Activated CD8-positive, alpha-beta memory T cell treated with anti-CD3 and anti-CD28 coated beads for 48 hours (primary cell): ENCODE measurements around the gene DCTN4.
A peak's percentile ranks its signal among the peaks of the same experiment; 100 is the strongest.

Experiments
- DNase-seq, 3 experiments: peaks; one replicate each; pipeline ENCODE4 v3.0.0-alpha.2; 2020; ENCODE audit warnings: low read depth in 2 of 3, low spot score in 2 of 3

Gene DCTN4

DNA sequence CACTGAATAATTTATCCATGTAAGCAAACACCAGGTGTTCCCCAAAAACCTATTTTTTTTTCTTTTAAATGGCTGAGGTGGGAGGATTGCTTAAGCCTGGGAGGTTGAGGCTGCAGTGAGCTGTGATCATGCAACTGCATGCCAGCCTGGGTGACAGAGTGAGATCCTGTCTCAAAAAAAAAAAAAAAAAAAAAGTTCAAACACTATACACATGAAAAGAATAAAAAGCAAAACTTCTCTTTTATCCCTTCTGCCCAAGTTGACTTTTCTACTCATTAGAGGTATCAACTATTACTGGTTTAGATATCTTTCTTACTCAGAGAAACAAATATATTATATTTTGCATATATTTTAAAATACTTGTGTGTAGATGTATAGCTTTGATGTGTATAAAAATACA lies 17.8 kb downstream of the DCTN4 start:
- no peak for DNase-seq

DNA sequence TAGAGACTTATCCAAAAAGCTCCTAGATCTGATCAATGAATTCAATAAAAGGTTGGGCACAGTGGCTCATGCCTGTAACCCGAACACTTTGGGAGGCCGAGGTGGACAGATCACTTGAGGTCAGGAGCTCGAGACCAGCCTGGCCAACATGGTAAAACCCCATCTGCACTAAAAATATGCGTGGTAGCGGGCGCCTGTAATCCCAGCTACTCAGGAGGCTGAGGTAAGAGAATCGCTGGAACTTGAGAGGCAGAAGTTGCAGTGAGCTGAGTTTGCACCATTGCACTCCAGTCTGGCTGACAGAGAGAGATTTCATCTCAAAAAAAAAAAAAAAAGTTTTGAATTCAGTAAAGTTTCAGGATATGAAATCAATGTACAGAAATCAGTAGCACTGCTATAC lies 20.0 kb downstream of the DCTN4 start:
- no peak for DNase-seq

DNA sequence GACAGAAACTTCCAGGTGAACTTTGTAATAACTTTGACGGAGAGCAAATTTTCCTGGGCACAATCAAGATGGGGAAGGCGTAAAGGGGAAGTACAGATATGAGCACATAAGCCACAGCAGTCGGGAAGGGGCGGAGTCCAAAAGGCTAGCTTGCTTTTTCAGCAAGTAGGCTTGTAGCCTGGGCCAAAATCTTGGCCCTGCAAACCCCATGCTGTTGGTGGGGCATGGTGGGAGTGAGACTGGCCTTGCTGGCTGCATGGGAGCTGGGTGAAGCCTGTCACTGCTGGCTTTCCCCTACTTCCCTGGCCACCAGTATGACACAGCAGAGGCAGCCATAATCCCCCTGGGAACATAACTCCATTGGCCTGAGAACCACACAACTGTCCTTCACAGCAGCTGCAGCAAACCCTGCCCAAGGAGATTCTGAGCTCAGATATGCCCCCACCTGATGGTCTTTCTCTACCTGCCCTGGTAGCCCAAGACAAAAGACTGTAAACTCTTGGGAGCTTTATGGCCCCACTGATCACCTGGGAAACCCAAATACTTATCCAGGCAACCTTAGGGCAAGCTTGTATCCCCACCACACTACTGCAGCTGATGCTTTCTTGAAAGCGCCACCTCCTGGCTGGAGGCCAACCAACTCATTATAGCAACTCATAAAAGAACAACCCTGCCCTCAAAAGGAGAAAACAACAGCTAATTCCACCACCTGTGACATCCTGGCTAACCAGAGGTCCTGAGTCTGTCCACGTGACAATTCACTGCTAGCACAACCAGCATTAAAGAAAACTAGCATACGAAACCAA lies 24.0 kb downstream of the DCTN4 start:
- DNase-seq, result no peak

DNA sequence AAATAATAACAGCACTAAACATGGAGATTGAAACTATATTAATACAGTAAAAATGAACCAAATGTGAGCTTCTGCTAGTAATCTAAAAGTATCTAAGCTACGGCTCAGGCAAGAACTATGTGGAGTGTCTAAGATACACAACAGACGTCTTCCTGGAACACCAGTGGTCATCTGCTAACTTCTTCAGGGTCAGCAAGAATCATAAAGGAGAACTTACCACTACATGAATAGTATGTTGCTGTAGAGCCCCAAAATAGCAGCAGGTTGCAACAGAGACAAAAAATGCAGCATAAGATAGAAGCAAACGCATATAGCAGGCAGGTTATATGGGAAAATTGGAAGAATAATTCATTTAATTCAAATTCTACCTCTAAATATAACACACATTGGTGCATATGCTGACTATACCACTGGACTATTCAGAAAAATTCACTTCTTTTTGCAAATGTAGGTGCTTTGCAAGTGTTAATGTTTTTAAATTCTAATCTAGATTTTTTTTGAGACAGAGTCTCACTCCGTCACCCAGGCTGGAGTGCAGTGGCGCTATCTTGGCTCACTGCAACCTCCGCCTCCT lies 27.1 kb downstream of the DCTN4 start:
- no peak for DNase-seq

DNA sequence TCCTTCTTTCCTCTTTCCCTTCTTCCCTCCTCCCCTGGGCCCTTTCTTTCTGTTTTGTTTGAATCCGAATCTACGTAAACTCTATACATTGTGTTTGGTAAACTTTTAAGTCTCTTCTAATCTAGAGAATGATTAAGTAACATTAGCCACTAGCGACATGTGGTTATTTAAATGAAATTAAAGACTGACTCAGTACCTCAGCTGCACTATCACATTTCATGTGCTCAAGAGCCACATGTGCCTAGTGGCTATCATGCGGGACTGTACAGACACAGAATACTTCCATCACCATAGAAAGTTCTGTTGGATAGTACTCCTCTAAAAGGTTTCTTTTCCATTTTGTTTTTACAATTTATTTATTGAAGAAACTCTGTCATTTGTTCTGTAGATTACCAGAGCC lies 29.0 kb downstream of the DCTN4 start:
- no peak for DNase-seq

DNA sequence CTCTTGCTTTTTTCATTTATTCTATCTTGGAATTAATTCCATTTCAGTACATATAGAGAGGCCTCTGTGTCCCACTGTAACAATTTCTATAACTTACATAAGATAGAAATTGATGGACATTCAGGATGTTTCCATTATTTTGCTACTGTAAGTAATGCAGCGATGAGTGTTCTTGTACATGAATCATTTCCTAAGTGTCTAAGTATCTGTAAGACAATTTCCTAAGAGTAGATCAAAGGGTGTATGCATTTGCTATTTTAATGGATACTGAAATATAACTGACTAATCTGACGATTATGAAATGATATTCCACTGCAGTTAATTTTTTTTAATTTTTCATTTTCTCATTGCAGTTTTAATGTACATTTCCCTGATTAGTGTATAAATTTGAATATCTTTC lies 35.0 kb downstream of the DCTN4 start:
- no peak for DNase-seq

DNA sequence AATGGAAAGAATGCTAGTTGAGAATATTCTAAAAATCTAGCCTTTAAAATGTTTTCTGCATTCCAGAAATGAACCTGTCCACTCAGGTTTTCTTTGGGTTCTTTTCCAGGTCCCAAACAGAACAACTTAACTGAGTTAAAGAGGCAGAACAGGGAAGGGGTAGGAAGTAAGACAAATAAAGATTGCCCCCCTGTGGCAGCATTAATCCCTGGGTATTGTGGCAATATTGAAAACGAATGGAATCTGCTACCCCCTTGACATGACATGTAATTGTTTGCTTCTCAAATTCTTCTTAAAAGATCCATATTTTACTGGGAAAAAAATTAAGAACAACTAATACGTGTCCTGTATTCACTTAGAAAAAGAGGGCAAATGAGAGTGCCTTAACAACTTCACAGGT lies 48.7 kb downstream of the DCTN4 start:
- DNase-seq, result no peak

DNA sequence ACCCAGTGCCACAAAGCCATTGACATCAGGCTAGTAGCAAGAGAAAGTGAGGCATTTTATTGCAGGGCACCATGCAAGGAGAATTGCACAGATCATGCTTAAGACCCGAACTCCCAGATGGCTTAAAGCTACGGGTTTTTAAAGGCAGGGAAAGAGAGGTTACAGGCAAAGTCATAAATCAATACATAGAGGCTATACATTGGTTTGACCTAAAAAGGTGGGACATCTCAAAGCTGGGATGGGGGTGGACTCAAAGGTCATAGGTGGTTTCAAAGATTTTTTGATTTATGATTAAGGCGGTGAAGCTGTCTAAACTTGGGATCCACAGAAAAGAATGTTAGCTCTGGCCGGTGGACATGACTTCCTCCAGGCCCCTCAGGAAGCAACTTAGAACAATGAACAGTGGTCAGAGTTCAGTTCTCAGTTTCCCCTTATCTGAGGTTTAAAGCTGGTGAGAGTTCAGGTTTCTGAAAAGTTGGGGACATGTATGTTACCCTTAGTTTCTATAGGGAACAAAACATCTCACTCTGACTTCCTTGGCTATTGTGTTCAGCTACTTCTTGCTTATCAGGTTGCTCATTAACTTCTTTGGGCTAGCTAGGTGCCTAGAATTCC lies 51.9 kb downstream of the DCTN4 start:
- no peak for DNase-seq

DNA sequence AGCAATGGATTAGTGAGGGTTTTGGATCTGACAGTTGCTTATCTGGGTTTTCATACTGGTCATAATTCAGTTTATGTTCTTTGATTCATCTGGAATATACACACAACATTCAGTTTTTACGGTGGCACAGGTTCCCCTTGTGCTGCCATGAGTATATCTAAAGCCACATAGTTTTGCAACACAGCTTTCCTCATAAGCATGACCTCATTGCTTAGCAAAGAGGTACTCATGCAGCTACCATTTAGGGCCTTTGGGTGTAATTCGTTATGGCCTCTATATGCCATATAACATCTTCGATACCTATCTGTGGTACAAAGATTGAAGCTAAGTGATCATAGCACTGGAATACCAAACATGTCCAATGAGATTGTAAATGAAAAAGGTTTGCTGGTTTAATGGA lies 55.1 kb downstream of the DCTN4 start:
- DNase-seq, result no peak

DNA sequence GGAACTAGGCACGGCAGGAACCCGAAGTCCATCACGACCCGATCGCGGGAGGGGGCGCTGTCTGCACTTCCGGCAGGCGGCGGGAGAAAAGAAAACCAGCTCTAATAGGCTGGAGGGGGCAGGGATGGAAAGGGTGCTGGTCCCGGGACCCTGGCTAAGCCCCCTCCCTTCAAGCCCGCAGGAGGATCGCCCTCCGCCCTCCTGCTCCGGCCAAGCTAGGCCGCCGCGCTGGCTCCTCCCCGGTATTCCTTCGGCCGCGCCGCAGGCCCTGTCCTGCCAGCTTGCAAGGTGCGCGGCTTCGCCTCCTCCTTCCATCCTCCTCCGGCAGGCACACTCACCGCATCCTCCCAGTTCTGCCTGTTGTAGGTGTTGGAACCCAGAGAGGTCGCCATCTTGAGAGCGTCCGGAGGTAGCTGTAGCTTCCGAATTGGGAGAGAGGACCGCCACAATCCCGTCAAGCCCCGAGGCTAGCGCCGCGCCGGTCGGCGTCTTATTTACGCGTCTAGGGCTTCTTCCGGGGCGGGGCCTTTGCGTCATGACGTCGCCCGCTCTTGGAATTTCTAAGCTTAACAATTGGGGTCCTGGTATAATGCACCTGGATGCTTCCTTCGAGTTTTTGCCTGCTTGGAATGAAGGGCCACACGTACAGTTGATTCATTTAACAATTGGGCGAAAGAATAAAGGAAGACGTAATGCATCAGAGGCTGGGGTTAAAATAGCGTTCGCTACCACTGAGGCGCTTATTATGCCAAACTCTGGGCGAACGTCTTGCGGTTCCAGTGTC lies 58.0 kb downstream of the DCTN4 start, which contains the start of gene RBM22:
TSS of gene RBM22 (minus strand) at position 469 of the 784 bp plus-strand sequence. CDS start at position 392, 77 bp downstream.
- peak; percentile 57 to 81 (median 77) for DNase-seq

DNA sequence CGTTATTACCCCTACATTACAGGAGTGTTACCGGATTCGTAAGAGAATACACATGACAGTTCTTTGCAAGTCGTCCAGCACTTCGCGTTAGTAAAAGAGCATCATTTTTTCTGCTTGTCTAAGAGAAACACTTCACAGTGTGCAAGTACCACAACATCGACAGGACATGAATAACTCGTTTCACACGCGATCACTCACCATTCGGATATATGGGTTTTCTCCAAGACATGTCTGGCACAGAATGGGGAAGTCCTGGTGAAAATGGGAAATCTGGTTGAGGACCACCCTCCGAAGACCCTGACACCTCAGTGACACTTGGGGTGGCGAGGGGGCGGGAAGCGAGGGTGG lies 58.6 kb downstream of the DCTN4 start:
- no peak for DNase-seq

DNA sequence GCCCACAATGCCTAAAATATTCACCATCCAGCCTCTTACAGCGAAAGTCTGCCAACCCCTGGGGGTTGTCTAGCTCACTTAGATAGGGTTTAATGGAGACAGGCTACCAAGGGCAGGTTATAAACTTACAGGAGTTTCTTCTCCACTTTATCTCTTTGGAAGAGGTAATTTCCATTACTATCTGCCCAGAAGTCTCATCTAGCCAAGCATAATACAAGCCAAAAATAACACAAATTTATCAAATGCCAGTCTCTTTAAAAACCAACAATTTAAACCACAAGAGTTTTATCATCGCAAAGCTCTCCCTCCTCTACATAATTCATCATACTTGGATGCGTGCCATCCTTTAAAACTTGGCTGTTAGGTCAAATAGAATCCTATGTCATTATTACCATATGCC lies 64.2 kb downstream of the DCTN4 start:
- DNase-seq, result no peak

DNA sequence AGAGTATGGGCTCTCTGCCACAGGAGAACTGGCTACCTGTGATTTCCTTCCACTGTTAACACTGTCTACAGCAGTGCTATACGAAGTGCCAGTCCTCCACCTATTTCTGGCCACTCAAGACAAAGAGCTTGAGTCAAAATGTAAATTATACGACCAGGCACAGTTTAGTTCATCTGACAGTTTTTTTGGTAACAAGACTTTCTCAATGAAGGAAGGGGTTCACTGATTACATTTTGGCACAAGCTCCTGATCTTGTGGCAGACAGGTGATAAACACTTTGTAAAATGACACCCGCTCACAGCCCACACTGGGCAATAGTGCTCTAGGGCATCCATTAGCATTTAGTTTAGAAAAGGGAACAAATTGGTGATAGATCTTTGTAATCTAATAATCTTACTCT lies 66.5 kb downstream of the DCTN4 start:
- DNase-seq, result no peak

DNA sequence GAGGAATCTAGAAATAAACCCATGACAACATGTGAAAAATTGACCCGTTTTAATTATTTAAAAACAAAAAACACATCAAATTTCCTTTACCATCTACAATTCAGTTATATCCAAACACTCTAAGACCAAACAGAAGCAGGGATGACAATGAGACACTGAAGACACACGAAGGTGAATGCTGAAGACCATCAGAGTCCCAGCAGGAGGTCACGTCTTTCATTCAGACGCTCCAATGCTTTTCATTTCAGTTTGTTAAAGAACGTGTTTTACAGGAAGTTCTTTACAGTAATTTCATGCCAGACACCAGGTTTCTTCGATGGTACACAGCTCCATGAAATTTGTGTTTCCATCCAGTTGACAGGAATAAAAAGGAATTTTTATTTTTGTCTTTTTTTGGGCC lies 68.1 kb downstream of the DCTN4 start:
- DNase-seq, result no peak

DNA sequence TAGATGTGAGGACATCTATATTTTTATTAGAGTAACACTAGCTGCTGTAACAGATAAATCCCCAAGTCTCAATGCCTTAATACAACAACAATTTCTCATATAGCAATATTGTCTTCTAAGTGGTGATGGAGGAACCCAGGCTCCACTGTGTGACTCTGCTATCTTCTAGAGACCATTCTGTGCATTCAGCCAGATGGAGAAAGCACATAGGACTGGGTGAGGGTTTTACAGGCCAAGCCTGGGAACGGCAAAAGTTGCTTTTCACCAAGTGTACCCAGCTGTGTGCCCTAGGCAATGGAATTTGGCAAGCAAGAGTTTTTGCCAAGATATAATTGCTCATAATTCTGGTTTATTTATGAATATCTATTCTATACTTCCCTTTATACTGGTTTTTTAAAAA lies 69.7 kb downstream of the DCTN4 start:
- no peak for DNase-seq

DNA sequence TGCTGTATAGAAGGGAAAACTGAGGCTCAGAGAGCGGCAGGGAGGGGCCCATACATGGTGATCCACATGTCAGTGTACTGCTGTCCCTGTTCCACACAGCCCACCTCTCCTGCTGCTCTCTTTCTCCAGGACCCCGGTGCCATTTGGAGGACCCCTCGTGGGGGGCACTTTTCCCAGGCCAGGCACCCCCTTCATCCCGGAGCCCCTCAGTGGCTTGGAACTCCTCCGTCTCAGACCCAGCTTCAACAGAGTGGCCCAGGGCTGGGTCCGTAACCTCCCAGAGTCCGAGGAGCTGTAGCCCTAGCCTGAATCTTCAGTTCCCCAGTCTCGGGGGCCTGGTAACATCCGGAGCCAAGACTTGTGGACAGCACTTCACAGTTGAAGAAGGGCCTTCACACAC lies 82.2 kb downstream of the DCTN4 start:
- DNase-seq, result no peak

DNA sequence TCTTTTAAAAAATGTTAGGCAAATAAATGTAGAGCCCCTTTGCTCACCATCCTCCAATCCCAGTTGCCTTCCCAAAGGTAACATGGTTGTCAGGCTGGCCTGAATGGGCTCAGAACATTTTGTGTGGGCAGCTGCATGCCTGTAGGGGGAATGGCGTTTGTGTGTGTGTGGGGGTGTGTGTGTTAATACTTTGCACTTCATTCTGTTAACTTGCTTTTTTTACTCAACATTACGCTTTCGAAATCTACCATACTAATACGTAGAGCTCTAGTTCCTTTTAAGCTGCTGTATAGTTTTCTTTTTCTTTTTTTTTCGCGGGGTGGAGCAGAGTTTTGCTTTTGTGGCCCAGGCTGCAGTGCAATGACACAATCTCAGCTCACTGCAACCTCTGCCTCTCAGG lies 83.7 kb downstream of the DCTN4 start:
- no peak for DNase-seq

DNA sequence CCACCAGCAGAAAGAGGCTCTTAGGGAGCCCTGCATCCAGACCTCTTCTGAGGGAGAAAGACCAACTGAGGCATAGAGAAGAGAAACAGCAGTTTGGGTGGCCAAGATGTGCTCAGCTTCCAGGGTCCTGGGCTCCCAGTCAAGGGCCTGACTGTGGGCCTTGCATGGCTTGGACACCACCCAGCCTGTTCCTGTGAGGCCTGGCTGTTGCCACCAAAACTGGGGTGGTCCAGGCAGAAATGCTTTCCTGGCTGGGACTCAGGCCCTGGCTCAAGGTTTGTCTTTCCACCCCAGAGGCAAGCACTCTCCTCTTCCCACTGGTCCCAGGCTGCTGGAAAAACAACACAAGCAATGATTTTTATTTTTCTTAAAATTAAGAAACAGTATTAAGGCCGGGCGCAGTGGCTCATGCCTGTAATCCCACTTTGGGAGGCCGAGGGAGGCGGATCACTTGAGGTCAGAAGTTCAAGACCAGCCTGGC lies 84.4 kb downstream of the DCTN4 start:
- no peak for DNase-seq

DNA sequence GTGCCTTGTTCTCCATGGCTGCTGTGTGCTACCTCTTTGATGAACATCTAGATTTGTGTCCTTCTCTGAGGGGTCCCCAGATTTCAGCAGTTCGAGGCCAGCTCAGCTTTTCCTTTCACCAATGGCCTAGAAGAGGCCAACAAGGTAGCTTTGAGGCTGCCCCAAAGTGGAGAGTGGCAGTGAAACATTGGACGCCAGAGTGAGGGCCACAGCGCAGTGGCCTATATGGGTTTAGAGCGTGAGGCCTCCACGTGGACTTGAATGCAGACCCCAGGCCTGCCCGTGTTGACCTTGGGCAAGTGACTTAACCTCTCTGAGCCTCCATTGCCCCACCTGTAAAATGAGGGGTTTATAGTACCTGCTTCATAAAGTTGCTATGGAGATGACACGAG lies 85.9 kb downstream of the DCTN4 start:
- DNase-seq, result no peak

DNA sequence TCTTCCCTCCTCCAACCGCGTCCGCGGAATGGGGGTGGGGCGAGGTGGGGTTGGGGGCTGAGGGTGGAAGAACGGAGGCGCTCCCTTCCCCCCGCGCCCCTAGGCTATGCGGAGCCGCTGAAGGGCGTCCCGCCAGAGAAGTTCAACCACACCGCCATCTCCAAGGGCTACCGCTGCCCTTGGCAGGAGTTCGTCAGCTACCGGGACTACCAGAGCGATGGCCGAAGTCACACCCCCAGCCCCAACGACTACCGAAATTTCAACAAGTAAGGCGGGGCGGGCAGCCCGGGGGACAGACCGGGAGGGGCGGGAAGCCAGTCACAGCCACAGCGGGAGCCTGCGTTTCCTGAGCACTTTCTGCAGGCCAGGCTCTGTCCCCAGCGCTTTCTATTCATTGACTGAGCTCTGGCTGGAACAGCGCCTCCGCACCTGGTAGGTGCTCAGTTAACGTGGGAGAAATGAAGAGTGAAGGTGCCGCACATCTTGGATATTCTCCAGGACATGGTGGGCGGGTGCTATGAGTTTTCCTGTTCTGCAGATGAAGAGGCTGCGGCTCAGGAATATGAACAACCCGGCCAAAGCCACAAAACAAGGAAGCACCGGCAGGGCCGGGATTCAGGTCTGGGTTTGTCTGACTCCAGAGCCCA lies 86.5 kb downstream of the DCTN4 start:
- DNase-seq, result no peak

DNA sequence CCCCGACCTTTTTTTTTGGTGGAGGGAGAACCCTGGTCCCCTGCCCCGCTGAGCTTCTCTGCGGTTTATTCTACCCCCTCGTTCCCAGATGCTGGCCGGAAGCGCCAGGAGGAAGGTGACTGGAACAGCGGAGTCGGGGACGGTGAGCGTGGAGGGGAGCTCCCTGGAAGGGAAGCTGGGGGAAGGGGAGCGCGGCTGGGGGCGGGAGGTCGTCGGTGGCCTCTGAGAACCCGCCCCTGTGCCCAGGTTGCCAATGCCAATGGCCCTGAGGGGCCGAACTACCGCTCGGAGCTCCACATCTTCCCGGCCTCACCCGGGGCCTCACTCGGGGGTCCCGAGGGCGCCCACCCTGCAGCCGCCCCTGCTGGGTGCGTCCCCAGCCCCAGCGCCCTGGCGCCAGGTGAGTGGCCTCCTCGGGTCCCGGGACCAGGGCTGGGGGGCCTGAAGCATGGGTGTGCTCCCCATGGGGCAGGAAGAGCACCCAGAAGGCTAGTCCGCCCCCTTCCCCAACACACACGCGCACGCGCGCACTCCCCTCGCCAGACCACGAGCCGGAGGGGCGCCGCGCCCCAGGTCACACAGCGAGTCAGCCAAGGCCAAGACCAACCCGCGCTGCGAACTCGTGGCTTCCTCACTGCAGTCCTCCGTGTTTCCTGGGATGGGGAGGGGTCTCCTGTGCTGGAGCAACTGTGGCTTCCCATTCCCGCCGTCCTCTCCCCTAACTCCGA lies 87.1 kb downstream of the DCTN4 start:
- no peak for DNase-seq
